ENCODE results near the gene CHD1.

The CHD1 gene

GRCh38 chr5:98891591-98891990, 37.2 kb downstream of the CHD1 start:
- DNase-seq: no peak

GRCh38 chr5:98880598-98880997, 48.2 kb downstream of the CHD1 start:
- no peak for DNase-seq

- no peak for DNase-seq
Measured at GRCh38 chr5:98880151-98880550, 48.7 kb downstream of the CHD1 start.

GRCh38 chr5:98877600-98877999, 51.2 kb downstream of the CHD1 start:
- no peak for DNase-seq

GRCh38 chr5:98872674-98873073, 56.1 kb downstream of the CHD1 start:
- DNase-seq: no peak

GRCh38 chr5:98865690-98866089, 63.1 kb downstream of the CHD1 start:
- DNase-seq: no peak

- no peak for DNase-seq
Measured at GRCh38 chr5:98847054-98847453, 81.8 kb downstream of the CHD1 start.

- DNase-seq: no peak
Measured at GRCh38 chr5:98846520-98846919, 82.3 kb downstream of the CHD1 start.

GRCh38 chr5:98845878-98846277, 82.9 kb downstream of the CHD1 start:
- no peak for DNase-seq

GRCh38 chr5:98844865-98845264, 83.9 kb downstream of the CHD1 start:
- DNase-seq: no peak

GRCh38 chr5:98843481-98843880, 85.3 kb downstream of the CHD1 start:
- no peak for DNase-seq

GRCh38 chr5:98840946-98841345, 87.9 kb downstream of the CHD1 start:
- no peak for DNase-seq

GRCh38 chr5:98839469-98840383, 89.1 kb downstream of the CHD1 start:
- DNase-seq: no peak

- no peak for DNase-seq
Measured at GRCh38 chr5:98836175-98836574, 92.6 kb downstream of the CHD1 start.

- no peak for DNase-seq
Measured at GRCh38 chr5:98827588-98828284, 101.1 kb downstream of the CHD1 start.

GRCh38 chr5:98827161-98827560, 101.6 kb downstream of the CHD1 start:
- DNase-seq: no peak

GRCh38 chr5:98825582-98826375, 103.0 kb downstream of the CHD1 start:
- no peak for DNase-seq

GRCh38 chr5:98816582-98817222, 112.1 kb downstream of the CHD1 start:
- DNase-seq: no peak

GRCh38 chr5:98813755-98814154, 115.1 kb downstream of the CHD1 start:
- DNase-seq: no peak

- no peak for DNase-seq
Measured at GRCh38 chr5:98810206-98810605, 118.6 kb downstream of the CHD1 start.

- DNase-seq: no peak
Measured at GRCh38 chr5:98807806-98808205, 121.0 kb downstream of the CHD1 start.

GRCh38 chr5:98805070-98805469, 123.7 kb downstream of the CHD1 start:
- no peak for DNase-seq

GRCh38 chr5:98804066-98804465, 124.7 kb downstream of the CHD1 start:
- DNase-seq: no peak
